Hepatocyte (in vitro differentiated cells): ENCODE data around the gene TRABD. TPM values are rescaled to one million over a fixed set of nuclear protein-coding genes. Genes with fewer than 3 reads are reported as not detected.

Experiments used
- DNase-seq: peaks from one replicate; pipeline ENCODE4 v3.0.0-alpha.2; 2016; ENCODE audit warnings: low spot score
- H2AFZ ChIP-seq: fragments of 200-600 bp; sonication (generic); 2 replicates; pipeline ENCODE4 v1.6.0; 2016; ENCODE audit warnings: antibody characterized with exemption, mild to moderate bottlenecking
- H3K27ac ChIP-seq: fragments of 200-600 bp; sonication (generic); 2 replicates; pipeline ENCODE4 v1.5.1; 2016; ENCODE audit warnings: mild to moderate bottlenecking
- H3K27me3 ChIP-seq: fragments of 200-600 bp; sonication (generic); 2 replicates; pipeline ENCODE4 v1.6.1; 2016
- H3K36me3 ChIP-seq: fragments of 200-600 bp; sonication (generic); replicated peaks from 2 replicates; pipeline ENCODE4 v1.5.1; 2016; ENCODE audit warnings: low read depth; ENCODE audit not compliant: insufficient read depth
- H3K4me1 ChIP-seq: fragments of 200-600 bp; sonication (generic); 2 replicates; pipeline ENCODE4 v1.5.1; 2016; ENCODE audit warnings: mild to moderate bottlenecking, moderate library complexity; ENCODE audit not compliant: insufficient read depth
- H3K4me2 ChIP-seq: fragments of 200-600 bp; sonication (generic); 2 replicates; pipeline ENCODE4 v1.6.0; 2016
- H3K4me3 ChIP-seq: fragments of 200-600 bp; sonication (generic); 2 replicates; pipeline ENCODE4 v1.5.1; 2016; ENCODE audit warnings: mild to moderate bottlenecking
- H3K79me2 ChIP-seq: fragments of 200-600 bp; sonication (generic); 2 replicates; pipeline ENCODE4 v1.6.0; 2017; ENCODE audit warnings: mild to moderate bottlenecking
- H3K9me2 ChIP-seq: fragments of 200-600 bp; sonication (generic); replicated peaks from 2 replicates; pipeline ENCODE4 v1.6.0; 2017; ENCODE audit warnings: mild to moderate bottlenecking; ENCODE audit not compliant: insufficient read depth
- H3K9me3 ChIP-seq: fragments of 200-600 bp; sonication (generic); 2 replicates; pipeline ENCODE4 v1.5.1; 2016; ENCODE audit warnings: low read depth, mild to moderate bottlenecking
- H4K20me1 ChIP-seq: fragments of 200-600 bp; sonication (generic); 2 replicates; pipeline ENCODE4 v1.6.0; 2016; ENCODE audit warnings: mild to moderate bottlenecking; ENCODE audit not compliant: insufficient read depth, poor library complexity, severe bottlenecking
- CTCF ChIP-seq: fragments of 200-600 bp; sonication (generic); IDR thresholded peaks from 2 replicates; pipeline ENCODE4 v1.5.1; 2016; ENCODE audit warnings: antibody characterized with exemption, mild to moderate bottlenecking; ENCODE audit not compliant: poor library complexity
- EZH2 ChIP-seq: fragments of 200-600 bp; sonication (generic); IDR thresholded peaks from 2 replicates; pipeline ENCODE4 v1.6.1; 2016; ENCODE audit warnings: antibody characterized with exemption, mild to moderate bottlenecking, borderline replicate concordance
- EZH2phosphoT487 ChIP-seq: fragments of 200-600 bp; sonication (generic); IDR thresholded peaks from one replicate; pipeline ENCODE4 v1.6.1; 2018; ENCODE audit warnings: antibody characterized with exemption, mild to moderate bottlenecking, low read depth, moderate library complexity; ENCODE audit not compliant: unreplicated experiment, severe bottlenecking
- WGBS: methylation state at CpG from one replicate; pipeline ENCODE4 v1.1.6; 2016; ENCODE audit warnings: low lambda C conversion rate; ENCODE audit errors: missing lambda C conversion rate; 5-methylcytosine and 5-hydroxymethylcytosine counted together
- polyA plus RNA-seq: library from polyadenylated mRNA; unstranded; fragments of >200 nt; fragmentation: Nextera tagmentation; extraction: Ambion mirVana; gene quantifications from 2 replicates; pipeline ENCODE4 v1.2.1, GENCODE V29; 2016
- total RNA-seq: library from RNA; depleted of rRNA; stranded (reverse); fragments of >200 nt; gene quantifications from 2 replicates; pipeline ENCODE4 v1.2.3, GENCODE V29; 2014

TRABD gene
- total and polyA plus RNA-seq, 2 experiments from 2014 or later, result 25.9 to 62.3 TPM

- Histone ChIP-seq H3K36me3 (no peaks in the 10 kb centered on the region), H3K27ac (no peak overlapping the region), H3K4me2 (no peak overlapping the region), H2AFZ (no peak overlapping the region), H3K4me3 (no peak overlapping the region), H3K27me3 (no peaks in the 10 kb centered on the region), H3K79me2 (peaks cover 26% of the 10 kb centered on the region), H3K9me3 (no peaks in the 10 kb centered on the region), H4K20me1 (no peaks in the 10 kb centered on the region), H3K4me1 (peaks cover 28% of the 10 kb centered on the region), H3K9me2 (no peaks in the 10 kb centered on the region)
- no peak for TF ChIP-seq EZH2
- no peak for TF ChIP-seq CTCF
- TF ChIP-seq EZH2phosphoT487, result no peak
- DNase-seq, result no peak
- 97% methylated on average over 43 of the region's 44 CpGs for WGBS
Measured at GRCh38 chr22:50194037-50194805, 8.5 kb downstream of the TRABD start.

- WGBS, result 95% methylated on average over 18 of the region's 18 CpGs
- no peak for DNase-seq
- no peaks in the 10 kb centered on the region for H4K20me1 ChIP-seq
- no peaks in the 10 kb centered on the region for H3K9me2 ChIP-seq
- no peak overlapping the region for H3K4me3 ChIP-seq
- no peaks in the 10 kb centered on the region for H3K27me3 ChIP-seq
- H3K4me1 ChIP-seq, result peaks cover 7% of the 10 kb centered on the region
- peaks cover 21% of the 10 kb centered on the region for H3K79me2 ChIP-seq
- H3K36me3 ChIP-seq, result no peaks in the 10 kb centered on the region
- no peak overlapping the region for H3K4me2 ChIP-seq
- no peaks in the 10 kb centered on the region for H3K9me3 ChIP-seq
- H3K27ac ChIP-seq, result no peak overlapping the region
- TF ChIP-seq EZH2phosphoT487, result no peak
- H2AFZ ChIP-seq, result no peak overlapping the region
Measured at GRCh38 chr22:50196256-50196655, 10.5 kb downstream of the TRABD start.

GRCh38 chr22:50197000-50197800 is 11.5 kb downstream of the TRABD start:
- Histone ChIP-seq H2AFZ (no peak overlapping the region), H3K4me2 (no peak overlapping the region), H3K9me2 (no peaks in the 10 kb centered on the region), H4K20me1 (peaks cover 9% of the 10 kb centered on the region), H3K79me2 (peaks cover 21% of the 10 kb centered on the region), H3K27me3 (no peaks in the 10 kb centered on the region), H3K27ac (no peak overlapping the region), H3K4me3 (no peak overlapping the region), H3K9me3 (no peaks in the 10 kb centered on the region), H3K36me3 (no peaks in the 10 kb centered on the region), H3K4me1 (peaks cover 7% of the 10 kb centered on the region)
- WGBS, result 95% methylated on average over 16 of the region's 23 CpGs
- TF ChIP-seq EZH2 (no peak), CTCF (no peak), EZH2phosphoT487 (no peak)
- no peak for DNase-seq
